Stimulated activated CD4-positive, alpha-beta T cell treated with anti-CD3 and anti-CD28 coated beads, Interleukin-2, amount 100 ng/mL, for 48 hours (primary cell): ENCODE results near the gene DEFB114.

Source experiments
- DNase-seq, 2 donors: peaks; one replicate each; pipeline ENCODE4 v3.0.0-alpha.2; 2020

The DEFB114 gene

DNA sequence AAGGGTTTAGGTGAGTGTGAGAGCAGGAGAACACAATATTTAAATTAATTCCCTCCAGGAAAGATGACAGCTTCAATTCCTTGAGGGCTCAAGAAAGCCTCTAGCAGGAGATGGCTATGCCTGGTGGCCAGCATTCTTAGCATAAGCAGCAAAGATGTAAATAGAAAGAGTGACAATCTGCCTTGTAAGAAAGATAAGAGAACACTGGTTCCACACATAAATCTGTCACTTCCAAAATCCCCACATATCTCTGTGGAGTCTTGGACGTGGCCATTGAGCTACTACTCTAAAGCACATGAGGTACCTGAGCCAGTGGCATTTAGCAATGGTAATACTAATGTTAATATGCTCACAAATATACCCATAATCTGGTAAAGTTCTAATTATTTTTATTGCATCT is 29.2 kb downstream of the DEFB114 start:
- no peak for DNase-seq

DNA sequence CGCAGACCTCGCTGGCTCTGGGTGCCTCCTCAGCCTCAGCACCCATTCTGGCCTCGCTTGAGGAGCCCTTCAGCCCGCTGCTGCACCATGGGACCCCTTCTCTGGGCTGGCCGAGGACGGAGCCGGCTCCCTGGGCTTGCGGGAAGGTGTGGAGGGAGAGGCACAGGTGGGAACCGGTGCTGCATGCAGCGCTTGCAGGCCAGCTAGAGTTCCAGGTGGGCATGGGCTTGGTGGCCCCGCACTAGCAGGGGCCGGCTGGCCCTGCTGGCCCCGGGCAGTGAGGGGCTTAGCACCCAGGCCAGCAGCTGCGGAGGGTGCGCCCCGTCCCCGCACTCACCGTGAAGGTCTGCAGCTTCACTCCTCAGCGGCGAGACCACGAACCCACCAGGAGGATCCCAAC is 30.4 kb downstream of the DEFB114 start:
- DNase-seq, result no peak

DNA sequence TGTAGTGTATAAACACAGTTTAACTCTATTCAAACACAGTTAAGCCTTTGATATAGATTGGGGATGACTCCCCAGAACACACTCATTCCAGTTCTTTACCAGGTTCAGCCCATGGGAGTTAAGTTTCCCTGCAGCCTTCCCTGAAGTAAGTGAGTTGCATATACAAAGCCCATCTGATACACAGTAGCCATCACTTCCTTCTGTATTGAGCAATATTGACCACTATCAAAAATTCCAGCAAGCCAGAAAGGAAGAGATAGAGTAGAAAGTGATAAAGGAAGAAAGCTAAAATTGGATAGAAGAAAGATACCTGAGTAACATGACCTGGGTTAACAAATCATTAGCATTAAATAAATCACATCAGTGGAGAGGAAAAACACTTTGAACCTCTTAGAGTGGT is 34.6 kb downstream of the DEFB114 start:
- DNase-seq, result no peak

DNA sequence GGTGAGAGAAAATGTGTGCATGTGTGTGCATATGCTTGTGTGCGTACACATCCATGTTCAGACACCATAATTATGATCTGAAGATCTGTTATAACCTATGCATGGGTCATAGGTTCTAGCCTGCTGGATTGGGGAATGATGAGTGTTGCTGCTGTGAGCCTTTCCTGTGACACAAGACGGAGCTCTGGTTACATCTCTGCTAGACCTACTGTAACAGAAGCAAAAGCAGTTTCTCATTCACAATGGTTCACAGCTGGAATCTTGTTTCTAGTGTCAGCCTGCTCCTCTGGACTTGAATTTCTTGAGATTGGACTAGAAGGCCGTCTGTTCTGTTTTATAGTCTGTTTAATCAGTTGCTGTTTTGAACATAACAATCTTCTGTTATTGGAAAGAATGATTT is 40.1 kb downstream of the DEFB114 start:
- DNase-seq, result no peak

DNA sequence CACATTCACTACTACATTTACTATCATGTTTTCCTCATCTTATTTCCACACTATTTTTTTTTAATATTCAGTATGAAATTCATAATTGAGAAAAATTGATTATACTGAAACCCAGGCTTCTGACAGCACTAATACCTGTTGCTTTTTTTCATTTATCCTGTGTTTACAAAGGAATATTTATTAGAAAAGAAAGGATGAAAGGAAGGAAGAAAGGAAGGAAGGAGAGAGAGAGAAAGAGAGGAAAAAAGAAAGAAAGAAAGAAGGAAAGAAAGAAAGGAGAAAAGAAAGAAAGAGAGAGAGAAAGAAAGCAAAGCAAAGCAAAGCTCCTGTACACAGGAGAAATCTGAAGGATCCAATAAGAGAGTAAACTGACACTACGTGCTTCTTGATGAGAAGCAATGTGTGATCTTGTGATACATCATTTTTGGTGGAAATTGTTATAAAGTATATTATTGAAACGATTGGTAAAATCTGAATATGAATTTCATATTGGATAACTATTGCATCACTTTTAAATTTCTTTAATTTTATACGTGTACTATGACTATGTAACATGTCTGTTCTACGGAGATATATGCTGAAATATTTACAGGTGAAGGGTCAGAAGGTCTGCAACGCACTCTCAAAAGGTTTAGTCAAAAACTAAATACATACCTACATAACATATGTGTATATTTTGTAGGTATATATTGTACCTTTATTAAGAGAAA is 43.9 kb downstream of the DEFB114 start:
- DNase-seq, result no peak

DNA sequence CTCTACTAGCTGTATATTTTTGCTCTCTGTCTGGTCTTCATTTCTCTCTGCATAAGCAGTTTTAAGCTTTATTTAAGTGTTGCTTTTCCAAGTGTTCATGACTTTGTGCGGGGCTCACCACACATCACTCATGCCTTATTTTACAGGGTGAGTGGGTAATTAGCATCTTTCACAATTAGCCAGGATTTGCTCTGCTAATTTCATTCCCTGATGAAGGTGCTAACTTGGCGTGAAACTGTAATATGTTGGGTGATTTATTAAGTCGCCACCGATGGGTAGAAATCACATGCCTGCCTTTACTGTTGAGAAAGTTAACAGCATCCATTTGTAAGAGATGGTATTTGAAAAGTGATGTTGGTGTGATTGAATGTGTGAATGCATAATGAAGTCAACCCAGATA is 44.7 kb downstream of the DEFB114 start:
- DNase-seq, result no peak

DNA sequence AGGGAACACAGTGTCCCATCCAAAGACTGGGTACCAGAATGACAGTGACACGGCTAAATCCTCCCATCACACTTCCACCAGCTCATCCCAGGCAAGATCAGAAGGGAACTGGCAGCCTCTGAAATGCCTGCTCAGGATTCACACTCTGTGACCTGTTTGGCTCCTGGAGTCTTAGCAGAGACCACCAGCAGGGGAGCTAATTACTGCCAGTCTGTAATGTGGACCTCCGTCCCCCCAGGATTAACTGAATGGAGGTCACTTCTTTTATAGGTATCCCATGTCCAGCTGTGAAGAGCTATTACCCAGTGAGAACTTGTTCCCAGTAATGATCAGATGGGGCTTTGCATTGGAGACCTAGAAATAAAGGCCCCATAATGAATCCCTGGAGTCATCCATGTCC is 45.2 kb downstream of the DEFB114 start:
- no peak for DNase-seq

DNA sequence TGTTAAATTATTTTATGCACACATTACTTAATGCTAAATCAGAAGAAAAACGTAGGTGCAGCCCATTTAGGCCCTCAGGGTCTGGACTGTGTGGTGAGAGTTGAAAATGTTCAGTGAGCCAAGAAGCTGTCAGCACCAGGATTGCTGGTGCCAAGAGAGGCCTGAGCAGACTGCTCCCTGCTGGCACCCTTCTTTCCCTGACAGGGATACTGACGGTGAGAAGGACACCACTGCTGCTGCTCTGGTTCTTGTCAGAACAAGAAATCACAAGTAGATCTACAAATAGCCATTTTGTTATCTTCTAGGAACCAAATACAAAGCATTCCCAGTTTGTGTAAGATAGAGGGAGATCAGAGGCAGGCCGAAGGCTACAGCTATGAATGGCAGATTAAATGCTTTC is 48.9 kb downstream of the DEFB114 start:
- DNase-seq, result no peak

DNA sequence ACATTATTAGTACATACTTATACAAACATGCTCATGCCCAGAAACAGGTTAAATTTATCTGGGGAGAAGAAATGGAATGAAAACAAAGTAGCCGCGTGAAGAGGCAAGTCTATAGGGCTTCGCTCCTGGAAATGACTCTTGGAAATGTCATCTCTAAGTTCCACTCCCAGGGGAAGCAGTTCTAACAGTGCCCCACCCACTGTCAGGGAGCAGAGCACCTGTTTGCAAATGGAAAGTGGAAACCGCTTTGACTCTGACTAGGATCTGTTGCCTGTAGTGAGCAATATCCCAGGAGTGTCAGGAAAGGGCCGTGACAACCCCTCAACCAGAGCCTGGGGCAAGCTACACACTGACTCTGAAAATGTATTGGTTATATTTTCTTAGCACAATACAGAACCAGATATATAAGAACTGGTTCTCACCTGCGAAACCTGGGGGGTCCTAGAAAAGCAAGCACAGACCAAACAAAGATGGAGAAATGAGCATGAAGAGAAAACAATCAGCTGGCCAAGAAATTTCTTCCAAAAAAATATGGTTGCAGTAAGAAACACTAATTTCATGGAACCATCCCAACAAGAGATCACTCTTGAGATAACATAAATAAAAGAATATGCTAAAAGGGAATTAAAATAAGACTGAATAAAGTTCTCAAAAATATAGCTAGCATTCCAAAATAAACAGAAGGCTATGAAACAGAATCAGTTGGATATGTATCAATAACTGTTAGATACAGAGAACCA is 50.2 kb downstream of the DEFB114 start:
- no peak for DNase-seq

DNA sequence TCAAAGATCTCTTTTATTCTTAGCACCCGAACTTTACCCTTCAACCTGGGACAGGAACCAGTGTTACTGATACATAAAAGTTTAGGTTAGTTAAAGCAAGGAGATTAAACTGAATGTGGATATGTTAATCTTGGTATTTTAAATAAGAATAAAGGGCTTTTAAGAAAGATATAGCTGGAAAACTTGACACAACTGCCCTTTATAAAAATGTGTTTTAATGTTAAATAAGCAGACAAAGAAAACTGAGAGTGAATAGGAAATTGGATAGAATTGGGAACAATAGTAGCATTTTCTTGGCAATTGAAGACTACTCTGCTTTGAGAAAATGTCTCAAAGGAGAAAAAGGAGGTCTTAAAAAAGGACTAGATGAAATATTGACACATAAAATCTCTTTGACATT is 51.8 kb downstream of the DEFB114 start:
- DNase-seq, result no peak

DNA sequence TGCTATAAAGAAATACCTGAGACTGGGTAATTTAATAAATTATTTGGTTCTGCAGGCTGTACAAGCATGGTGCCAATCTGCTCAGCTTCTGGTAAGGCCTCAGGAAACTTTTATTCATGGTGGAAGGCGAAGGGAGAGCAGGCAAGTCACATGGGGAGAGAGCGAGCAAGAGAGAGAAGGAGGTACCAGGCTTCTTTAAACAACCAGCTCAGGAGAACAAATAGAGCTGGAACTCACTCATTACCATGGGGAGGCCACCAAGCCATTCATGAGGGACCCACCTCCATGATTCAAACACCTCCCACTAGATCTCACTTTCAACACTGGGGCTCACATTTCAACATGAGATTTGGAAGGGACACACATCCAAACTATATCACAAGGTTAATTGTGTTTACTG is 52.7 kb downstream of the DEFB114 start:
- no peak for DNase-seq
